Liver (tissue), 3 donors: ENCODE measurements around the gene PREB.

Experiments
- FOXA1 ChIP-seq: IDR thresholded peaks from 2 replicates; pipeline ENCODE4 v1.6.1; 2016; ENCODE audit warnings: antibody characterized with exemption
- MAX ChIP-seq: IDR thresholded peaks from 2 replicates; pipeline ENCODE4 v1.6.1; 2016; ENCODE audit warnings: antibody characterized with exemption
- RAD21 ChIP-seq, 2 donors: IDR thresholded peaks; 2 replicates each; pipeline ENCODE4 v1.6.1; 2016; ENCODE audit warnings: antibody characterized with exemption in 2 of 2, mild to moderate bottlenecking in 2 of 2
- RXRA ChIP-seq, 2 donors: IDR thresholded peaks; 2 replicates each; pipeline ENCODE4 v1.6.1; 2017 to 2018; ENCODE audit warnings: antibody characterized with exemption in 2 of 2, mild to moderate bottlenecking in 1 of 2
- SP1 ChIP-seq: IDR thresholded peaks from 2 replicates; pipeline ENCODE4 v1.6.1; 2018; ENCODE audit warnings: antibody characterized with exemption, mild to moderate bottlenecking
- TF ChIP-seq, protein P1 (sequence below): fragments of 150-350 bp; IDR thresholded peaks from 2 replicates; pipeline ENCODE4 v1.5.1; 2017; ENCODE audit warnings: improper control_type of control experiment, low read depth, low read length; ENCODE audit not compliant: missing input control
- TF ChIP-seq, protein P2 (sequence below): IDR thresholded peaks from 2 replicates; pipeline ENCODE4 v1.6.1; 2016; ENCODE audit warnings: antibody characterized with exemption, mild to moderate bottlenecking
- donor health status: healthy.
- donor health status: healthy.

DNA sequence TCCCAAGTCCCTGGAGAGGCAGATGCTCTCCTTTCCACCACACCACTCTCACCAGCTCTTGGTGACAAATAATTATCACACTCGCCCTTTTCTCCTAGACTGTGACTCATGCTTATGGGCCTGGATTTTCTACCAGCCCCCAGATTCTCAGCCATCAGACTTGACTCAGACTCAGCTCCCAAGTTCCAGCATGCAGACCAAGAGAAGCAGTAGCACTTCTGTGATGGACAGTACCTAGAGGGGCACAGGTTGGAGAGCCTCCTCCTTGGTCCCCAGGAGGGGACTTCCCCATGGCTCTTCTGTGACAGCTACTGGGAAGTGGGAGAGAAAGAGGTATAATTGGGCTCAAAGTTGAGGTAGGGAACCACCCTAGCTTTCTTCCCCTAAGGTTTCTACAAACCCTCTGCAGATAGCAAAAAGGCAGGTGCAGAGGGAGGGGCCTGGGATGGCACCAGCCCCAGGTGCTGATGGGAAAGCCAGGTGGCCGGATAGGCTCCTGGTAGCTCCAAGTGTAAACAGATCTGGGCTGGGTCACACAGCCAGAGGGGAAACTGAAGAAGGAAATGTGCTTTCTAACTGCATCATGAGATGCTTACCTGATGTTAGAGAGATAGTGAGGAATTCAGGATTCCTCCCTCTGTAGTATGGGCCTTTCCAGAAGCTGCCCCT, 18.5 kb upstream of the PREB start:
- TF ChIP-seq, protein P1, sequence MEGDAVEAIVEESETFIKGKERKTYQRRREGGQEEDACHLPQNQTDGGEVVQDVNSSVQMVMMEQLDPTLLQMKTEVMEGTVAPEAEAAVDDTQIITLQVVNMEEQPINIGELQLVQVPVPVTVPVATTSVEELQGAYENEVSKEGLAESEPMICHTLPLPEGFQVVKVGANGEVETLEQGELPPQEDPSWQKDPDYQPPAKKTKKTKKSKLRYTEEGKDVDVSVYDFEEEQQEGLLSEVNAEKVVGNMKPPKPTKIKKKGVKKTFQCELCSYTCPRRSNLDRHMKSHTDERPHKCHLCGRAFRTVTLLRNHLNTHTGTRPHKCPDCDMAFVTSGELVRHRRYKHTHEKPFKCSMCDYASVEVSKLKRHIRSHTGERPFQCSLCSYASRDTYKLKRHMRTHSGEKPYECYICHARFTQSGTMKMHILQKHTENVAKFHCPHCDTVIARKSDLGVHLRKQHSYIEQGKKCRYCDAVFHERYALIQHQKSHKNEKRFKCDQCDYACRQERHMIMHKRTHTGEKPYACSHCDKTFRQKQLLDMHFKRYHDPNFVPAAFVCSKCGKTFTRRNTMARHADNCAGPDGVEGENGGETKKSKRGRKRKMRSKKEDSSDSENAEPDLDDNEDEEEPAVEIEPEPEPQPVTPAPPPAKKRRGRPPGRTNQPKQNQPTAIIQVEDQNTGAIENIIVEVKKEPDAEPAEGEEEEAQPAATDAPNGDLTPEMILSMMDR, result no peak
- TF ChIP-seq FOXA1, result no peak
- TF ChIP-seq RXRA (IDR thresholded peaks at IDR 0.05), result no peak
- no peak for TF ChIP-seq SP1
- TF ChIP-seq RAD21 (IDR thresholded peaks at IDR 0.05), result no peak
- TF ChIP-seq, protein P2, sequence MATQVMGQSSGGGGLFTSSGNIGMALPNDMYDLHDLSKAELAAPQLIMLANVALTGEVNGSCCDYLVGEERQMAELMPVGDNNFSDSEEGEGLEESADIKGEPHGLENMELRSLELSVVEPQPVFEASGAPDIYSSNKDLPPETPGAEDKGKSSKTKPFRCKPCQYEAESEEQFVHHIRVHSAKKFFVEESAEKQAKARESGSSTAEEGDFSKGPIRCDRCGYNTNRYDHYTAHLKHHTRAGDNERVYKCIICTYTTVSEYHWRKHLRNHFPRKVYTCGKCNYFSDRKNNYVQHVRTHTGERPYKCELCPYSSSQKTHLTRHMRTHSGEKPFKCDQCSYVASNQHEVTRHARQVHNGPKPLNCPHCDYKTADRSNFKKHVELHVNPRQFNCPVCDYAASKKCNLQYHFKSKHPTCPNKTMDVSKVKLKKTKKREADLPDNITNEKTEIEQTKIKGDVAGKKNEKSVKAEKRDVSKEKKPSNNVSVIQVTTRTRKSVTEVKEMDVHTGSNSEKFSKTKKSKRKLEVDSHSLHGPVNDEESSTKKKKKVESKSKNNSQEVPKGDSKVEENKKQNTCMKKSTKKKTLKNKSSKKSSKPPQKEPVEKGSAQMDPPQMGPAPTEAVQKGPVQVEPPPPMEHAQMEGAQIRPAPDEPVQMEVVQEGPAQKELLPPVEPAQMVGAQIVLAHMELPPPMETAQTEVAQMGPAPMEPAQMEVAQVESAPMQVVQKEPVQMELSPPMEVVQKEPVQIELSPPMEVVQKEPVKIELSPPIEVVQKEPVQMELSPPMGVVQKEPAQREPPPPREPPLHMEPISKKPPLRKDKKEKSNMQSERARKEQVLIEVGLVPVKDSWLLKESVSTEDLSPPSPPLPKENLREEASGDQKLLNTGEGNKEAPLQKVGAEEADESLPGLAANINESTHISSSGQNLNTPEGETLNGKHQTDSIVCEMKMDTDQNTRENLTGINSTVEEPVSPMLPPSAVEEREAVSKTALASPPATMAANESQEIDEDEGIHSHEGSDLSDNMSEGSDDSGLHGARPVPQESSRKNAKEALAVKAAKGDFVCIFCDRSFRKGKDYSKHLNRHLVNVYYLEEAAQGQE, result no peak
- no peak for TF ChIP-seq MAX
